Stimulated activated CD8-positive, alpha-beta memory T cell treated with anti-CD3 and anti-CD28 coated beads, Interleukin-12 subunit alpha, Interleukin-12 subunit beta, amount 100 ng/mL, for 24 hours (primary cell): ENCODE measurements around the gene TMEM154.

Source experiments
- DNase-seq: peaks from one replicate; pipeline ENCODE4 v3.0.0-alpha.2; 2020; ENCODE audit errors: extremely low read depth

TMEM154 gene

DNA sequence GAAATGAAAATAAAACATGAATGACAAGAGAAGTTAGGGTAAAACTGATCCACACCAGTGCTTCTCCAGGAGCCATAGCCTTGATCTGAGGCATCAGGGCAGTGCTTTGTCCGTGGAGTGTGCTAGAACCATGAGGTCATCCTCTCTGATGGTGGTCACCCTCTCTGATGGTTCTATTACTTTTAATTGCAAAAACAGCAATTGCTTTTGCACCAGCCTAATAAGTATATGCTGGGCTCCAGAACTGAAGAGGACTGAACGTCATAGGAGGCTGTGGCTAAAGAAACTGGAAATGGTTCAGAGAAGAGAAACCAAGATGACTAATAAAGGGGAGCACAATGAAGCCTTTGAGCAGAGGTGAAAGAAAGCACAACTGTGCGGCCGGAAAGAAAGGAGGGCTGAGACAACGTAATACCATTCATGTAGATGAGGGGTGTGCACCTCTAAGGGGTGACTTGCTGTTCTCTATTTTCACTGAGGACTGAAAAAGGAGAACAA, 17.0 kb upstream of the TMEM154 start:
- no peak for DNase-seq

DNA sequence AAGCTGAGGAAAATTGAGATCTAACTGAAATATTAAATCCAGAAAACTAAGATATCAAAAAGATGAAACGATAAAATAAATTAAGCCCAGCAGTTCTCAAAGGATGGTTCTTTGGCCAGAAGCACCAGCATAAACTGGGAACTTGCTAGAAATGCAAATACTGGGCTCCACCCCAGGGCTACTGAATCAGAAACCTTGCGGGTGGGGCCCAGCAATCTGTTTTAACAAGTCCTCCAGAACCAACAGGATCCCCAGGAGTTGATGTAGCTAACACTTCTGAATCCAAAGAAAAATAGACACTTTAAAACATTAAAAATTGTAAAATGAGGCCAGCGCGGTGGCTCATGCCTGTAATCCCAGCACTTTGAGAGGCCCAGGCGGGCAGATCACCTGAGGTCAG, 14.1 kb upstream of the TMEM154 start:
- DNase-seq, result no peak

DNA sequence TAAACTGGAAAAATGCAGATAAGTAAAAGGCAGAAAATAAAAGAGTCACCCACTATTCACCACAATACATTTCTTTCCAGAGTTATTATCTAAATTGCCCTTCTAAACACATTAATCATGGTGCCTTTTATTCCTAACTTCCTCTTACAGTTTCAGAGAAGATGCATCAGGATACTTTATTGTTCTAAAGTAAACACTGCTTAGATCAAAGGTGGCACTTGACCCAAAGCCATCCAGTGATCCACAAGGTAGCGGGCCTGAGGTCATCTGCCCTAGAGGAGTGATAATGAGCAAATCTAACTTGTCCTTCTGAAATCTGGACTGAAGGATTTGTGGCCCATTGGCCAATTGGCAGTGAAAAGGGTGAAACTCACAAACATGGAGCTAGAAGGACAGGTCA, 12.0 kb upstream of the TMEM154 start:
- DNase-seq, result no peak

DNA sequence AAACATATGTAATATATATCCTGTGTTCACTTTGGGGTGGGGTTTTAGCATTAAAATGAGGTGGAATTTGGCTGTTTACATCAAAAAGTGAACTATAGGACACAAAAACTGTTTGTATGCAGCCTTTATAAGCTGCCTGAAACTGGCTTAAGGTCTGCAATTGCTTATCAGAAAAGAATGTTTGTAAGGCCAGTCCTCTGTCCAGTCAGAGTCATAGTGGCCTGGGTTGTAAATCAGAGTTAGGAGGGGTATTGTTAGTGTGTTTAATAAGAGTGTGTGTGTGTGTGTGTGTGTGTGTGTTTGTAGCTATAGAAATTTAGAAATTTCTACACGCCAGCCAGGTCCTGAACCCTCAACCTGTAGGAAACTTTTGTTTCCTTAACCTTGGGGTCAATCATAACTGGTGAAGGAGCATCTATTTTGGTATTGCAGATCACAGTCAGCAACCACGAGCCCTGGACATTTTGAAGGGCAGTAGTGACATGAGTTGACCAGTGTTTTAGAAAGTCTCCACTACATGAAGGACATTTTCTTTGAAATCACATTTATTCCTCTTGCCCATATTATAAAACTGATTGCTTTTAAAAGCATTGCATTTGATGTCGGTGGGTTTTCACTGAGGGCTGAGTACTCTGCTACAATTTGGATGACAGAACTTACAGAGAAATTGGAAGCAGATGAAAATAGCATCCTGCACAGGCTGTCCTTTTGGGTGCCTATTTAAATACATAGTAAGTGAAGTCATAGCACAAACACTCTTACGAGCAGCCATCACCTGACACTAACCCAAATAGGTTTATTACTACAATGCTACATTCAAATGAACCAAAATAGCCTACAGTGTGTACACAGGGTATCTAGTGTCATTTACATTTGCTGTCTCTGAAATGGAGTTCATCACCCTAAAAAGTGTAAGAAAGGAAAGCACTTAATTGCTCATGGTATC, 11.2 kb upstream of the TMEM154 start:
- no peak for DNase-seq

DNA sequence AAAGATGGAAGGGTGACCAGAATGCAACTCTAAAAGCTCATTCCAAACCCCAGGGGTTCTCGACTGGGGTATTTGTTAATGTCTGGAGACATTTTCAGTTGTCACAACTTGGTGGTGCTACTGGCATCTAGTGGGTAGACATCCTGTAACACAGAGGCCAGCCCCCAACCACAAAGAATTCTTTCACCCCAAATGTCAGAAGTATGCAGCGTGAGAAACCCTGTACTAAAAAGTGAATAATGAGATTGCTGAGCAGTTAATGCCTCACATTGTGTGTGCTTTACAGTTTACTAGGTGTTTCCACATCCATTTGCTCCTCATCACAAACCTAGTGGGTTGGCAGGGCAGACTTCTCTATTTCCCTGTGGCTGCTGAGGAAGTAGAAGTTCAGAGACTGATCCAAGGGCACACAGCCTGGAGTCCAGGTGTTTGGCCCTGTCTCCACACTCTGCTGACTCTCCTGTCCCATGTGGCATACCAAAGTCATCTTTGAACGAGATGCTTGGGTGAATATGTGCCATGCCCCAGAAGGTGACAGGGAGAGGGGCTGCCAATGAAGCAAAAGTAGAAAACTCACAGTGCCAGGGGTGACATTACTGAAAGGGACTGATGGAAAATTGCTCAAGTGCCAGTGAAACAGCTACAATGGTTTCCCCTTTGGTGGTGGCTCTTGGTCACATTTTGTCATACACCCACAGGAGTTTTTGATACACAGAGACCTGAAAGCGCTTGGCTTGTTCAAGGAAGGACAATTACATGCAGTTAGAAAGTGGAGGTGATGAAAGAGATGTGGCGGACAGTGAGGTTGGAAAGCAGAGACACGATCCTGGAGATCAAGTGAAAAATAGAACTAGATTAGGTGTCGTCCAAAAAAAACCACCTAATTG, 10.1 kb upstream of the TMEM154 start:
- no peak for DNase-seq

DNA sequence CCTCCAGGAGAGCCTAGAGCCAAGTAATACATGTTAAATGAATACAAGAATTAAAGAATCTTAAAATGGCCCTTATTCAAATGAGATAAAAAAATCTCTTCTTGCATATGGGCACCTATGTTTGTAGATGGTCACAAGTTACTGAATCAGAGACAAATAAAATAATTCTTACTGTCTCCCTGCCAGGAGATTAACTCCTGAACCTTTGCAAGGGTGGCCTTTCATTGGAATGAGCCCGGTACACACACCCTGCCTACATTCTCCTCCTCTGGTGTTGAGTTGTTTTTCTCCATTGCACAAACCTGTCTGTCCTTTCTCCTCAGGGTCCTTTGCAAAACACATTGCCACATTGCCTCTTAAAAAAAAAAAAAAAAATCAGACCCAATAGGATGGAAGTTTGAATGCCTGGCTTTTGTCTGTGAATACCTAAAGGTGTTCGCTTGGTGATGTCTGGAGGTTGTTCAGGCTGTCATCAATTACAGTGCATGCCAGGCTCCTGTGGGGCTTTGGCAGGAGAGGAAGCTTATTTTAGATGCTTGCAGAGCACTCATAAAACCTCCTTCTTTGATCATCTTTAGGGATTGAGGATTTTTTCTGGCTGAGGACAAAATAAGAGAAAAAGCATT, 8.3 kb upstream of the TMEM154 start:
- no peak for DNase-seq

DNA sequence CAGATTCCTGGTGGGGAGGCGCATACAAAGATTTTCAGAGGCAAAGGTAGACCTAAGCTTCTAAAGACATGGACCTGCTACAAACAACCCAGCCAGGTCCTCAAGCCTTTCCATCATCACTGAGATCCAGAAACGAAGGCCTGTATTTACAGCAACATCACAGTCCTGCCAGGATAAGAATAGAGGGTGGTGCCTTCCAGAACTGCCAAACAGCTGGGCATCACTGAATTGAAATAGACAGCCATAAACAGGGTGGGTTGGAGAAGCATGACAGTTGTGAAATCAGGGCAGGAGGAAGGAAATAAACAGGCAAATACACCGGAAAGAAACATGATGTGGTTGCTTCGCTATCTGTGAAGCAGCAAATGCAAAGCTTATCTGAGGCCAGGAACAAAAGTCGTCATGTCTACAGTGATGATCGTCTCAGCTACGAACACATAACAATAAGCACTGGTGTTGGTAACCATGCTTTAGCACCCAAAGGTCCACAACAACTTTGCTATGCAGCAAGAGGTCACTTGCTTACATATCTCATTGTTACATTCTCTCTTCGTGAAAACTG, 6.7 kb upstream of the TMEM154 start:
- DNase-seq, result no peak

DNA sequence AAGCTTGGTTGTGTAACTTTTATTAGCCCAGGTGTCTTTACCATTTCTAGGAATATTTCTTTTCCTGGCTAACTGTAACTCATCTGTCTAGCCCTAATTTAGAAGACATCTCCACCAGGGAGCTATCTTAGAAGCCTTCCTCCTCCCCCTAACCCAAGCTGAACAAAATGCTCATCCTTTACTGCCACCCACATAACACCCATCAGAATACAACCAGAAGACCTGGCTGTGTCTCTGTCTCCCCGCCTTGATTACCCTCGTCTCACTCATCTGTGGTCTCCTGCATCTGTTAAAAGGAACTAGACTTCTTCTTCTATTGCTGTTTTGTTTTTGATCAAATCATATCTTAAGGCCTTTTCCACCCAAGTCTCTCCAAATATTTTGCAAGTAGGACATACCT, 4.8 kb upstream of the TMEM154 start:
- DNase-seq, result no peak

DNA sequence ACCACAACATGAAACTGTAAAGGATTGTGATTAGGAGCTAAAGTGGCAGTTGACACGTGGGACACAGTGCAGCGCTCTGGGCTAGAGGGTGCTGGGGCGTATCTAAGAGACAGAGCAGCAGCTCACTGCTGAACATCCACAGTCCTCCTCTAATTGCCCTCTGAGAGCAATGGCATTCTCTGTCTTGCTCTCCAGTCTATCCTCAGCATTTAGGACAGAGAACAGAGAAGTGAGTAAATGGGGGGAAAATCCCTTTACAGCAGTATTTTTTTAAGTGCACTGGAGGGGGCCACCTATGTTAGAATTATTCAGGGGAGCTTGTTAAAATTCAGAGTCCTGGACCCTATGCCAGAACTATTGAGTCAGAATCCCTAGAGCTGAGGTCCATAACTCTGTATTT, 4.2 kb upstream of the TMEM154 start:
- no peak for DNase-seq

DNA sequence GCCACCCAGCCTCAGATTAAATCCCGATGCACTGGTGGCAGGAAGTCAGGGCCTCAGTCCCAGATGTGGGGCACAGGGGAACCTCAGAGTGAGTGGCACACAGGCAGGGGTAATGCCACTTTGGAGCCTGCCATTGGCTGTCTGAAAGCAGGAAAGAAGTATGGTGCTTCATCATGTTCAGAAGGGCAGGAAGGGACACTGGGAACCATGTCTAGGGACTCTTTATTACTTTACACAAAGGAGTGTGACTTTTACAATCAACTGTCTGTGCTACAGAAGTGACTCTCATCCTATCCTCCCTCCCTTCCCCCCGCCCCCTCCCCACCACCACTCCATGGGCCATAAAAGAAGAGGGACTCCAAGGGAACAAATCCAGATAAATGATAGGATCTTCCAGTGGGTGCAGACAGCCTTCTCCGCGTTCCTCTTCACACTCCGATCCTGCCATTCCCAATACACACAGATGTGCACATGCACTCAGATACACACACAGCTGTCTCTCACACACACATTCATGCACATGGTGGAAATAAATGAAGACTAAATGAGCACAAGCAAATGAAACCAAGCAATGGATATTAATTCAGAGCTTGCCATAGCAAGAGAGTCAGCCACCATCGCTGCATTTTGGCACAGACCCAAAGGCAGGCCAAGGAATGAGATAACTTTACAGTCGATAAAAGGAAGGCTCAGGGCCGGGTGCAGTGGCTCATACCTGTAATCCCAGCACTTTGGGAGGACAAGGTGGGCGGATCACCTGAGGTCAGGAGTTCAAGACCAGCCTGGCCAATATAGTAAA, 2.5 kb upstream of the TMEM154 start:
- DNase-seq, result no peak

DNA sequence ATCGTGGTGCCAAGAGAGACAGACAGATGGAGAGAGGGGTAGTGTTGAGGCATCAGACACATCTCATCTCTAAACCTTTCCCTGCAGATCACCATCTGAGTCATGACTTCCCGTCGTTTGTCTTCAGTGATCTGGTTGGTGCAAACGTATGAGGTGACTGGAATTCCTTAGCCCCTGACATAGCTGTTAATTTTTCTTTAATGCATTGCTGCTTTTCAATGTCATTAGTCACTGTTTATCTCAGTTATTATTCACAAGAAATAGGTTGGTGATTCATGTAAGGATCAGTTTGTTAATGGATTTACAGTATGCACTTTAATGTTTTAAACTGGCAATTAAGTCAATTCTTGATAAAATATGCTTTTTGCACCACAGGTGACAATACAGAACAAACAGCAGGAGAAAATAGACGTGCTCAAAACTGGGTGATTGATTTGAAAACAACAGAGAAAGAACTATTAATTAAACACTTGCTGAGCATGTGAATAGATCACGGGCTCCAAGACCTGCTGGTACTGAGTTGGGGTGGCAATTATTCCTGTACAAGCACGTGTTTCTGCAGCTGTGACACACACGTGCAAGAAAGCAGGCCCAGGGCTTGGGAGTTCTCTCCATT, 1.3 kb upstream of the TMEM154 start:
- no peak for DNase-seq

DNA sequence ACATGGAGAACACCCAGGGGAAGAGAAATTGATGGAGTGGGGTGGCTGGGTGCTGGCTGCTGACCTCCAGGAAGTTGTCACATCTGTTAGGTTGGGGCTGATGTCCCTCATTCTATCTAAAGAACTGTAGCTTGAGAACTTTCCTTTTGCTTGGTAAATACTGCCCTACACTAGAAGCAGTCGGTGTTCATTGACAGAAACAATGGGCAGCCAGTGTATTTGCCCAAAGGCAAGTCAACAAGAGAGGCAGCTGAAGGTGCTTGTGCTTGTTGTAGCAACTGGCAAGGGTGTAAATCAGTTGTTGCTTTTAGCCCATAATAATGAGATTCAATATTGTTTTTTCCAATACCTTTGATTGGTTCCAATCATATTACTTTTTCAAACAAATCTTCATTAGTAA, 956 bp downstream of the TMEM154 start:
- DNase-seq, result no peak

DNA sequence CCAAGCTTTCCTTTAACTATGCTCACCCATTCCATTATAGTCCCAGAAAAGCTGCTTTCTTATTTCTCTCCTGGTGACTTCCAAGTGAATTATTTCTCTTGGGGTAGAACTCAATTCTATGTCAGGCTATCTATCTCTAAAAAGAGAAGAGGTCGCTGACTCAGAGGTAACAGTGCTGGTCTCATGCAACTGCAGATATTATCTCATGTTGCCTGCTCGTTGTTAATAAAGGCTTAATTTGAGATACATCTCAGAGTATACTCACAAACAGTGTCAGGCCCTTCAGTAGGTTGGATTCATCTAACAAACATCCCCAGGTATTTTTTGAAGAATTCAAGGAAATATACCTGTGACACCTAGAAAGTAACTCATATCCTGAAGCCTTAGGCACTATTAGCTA, 2.7 kb downstream of the TMEM154 start:
- DNase-seq, result no peak

DNA sequence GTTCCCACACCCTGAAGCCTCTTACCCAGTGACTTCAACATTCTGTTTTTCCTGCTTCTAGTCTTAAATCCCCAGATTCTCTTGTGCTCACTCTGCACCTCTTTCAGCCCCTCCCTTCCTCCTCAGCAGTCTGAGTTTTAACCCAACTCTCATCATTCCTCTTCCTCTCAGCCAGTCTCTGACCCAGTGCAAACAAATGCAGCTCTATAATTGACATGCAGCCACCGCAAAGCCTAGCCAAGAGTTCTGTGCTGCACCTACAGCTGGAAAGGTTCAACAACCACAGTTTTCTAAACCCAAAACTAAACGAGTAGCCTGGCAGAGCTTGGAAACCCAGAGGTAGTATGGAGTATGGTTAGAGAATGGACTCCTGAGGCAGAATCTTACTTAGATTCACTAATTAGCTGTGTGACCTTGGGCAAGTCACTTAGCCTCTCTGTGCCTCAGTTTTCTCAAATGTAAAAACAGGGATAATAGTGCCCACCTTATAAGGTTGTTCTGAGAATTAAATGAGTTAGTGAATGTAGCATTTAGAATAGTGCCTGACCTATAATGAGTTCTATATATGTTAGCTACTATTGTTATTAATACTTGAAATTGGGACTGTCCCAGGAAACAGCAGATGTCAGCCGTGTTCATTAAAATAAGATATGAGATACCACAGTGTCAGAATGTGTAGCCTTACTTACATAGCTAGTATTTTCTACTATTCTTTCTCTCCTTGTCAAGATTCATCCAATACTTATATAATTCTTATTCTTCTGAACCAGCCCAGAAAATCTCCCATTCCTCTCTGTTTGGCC, 3.5 kb downstream of the TMEM154 start:
- no peak for DNase-seq

DNA sequence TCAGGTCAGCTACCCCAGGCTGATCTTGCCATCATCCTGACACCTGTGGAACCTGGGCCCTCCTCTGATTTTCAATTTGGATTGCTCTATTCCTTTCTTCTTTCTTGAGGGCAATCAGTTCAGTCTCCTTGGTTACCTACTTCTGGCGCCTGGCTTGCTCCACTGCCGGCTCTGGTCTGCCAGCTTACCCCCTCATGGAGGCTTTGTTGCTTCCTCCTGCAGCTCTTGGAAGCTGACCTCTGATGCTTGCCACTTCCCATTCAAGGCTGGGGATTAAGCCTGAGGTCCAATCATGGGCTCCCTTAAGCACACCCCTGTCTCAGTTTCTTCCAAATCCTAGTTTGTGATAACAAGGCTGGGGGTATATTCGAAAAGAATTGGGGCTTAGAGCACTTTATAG, 5.4 kb downstream of the TMEM154 start:
- DNase-seq, result no peak

DNA sequence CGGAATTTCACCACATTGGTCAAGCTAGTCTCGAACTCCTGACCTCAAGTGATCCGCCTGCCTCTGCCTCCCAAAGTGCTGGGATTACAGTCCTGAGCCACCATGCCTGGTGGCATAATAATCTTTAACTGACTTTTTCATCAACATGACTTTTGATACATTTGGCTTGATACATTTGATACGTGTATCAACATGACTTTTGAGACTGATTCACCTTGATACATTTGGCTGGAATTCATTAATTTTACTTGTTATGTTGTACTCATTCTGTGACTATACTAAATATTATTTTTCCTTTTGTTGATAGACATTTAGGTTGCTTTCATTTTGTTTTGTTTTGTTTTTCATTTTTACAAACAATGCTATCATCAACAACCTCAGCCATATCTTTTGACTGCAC, 6.3 kb downstream of the TMEM154 start:
- DNase-seq, result no peak

DNA sequence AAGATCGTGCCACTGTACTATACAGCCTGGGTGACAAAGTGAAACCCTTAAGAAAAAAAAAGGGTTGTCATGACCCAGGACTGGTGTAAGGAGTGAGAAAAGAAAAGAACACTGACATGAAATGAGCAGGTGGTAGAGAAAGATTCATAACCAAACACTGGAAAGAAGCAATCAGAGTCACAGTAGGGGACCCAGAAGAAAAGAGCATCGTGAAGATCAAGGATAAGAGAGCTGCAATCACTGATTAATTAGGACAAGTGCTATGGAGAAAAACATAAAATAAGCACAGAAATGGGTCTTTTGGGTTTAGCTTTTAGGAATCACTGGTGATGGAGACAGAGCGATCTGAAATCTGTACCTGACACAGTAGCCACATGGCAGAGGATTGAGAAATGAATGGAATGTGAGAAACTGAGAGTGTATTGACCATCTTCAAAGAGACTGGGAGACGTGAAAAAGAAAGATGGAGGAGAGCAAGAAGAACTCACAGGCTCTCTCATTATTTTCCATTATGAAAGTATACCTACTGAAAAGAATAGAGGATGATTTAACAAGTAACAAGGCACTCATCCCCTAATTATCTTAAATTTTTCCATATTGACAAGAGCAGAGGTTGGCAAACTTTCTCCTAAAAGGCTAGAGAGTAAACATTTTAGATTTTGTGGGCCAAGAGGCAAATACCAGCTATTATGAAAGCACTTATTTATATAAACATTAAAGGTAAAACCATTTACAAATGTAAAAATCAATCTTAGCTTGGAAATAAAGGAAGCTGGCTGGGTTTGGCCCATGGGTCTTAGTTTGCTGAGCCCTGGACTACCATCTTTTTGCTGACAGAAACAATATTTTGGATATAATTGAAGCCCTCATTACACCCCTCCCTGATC, 7.3 kb downstream of the TMEM154 start:
- no peak for DNase-seq

DNA sequence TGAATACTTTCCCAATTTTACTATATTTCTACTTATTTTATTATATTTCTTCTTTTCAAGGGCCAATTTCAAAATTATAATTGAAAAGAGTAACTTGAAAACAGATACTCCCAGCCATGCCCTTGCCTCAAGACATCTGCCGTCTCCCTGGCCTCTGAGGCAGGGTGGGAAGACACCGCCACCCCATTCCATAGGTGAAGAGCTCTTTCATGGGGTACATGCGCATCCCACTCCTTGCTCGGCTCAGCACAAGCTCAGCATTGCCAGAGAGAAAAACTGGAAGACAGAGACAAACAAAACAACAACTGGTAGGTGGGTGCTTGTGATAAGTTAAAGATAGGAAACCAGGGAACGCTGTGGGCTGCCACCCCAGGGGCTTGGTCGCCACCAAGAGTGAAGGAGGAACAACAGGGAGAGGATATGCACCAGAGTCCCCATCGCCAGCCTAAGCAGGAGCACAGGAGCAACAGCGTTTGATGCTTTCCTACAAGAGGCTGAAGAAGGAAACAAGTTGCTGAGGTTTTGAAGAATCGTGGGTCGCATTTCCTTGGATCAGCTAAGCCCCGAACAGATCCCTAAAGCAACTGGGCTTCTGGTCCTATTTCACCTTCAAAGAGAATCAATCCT, 11.3 kb downstream of the TMEM154 start:
- DNase-seq, result no peak
